ENCODE results near the gene RTP3. TPM values are rescaled to one million over a fixed set of nuclear protein-coding genes. Genes with fewer than 3 reads are reported as not detected.

RTP3 gene
- polyA plus RNA-seq, 1 donor from 2014 or later = not detected

GRCh38 chr3:46509661-46510187 is 11.9 kb downstream of the RTP3 start:
- Histone ChIP-seq H3K9me2 (ENCODE audit: insufficient read depth, low read length) (no peaks in the 10 kb centered on the region), H3K27ac (ENCODE audit: low read length) (no peak overlapping the region), H3K36me3 (ENCODE audit: insufficient read depth, low read length) (no peaks in the 10 kb centered on the region), H3K4me2 (ENCODE audit: low read length) (no peak overlapping the region), H3K79me2 (replicated peaks; ENCODE audit: insufficient read depth, low read length) (no peaks in the 10 kb centered on the region), H3F3A (ENCODE audit: insufficient read depth, low read length, poor library complexity, severe bottlenecking) (no peaks in the 10 kb centered on the region), H3K9ac (ENCODE audit: low read length) (no peak overlapping the region), H3K27me3 (ENCODE audit: insufficient read depth, low read depth, low read length) (no peaks in the 10 kb centered on the region), H3K4me3 (ENCODE audit: low read length) (no peak overlapping the region), H4K20me1 (ENCODE audit: insufficient read depth) (no peaks in the 10 kb centered on the region), H3K9me3 (ENCODE audit: low read length) (no peaks in the 10 kb centered on the region), H2AFZ (ENCODE audit: low read depth, low read length) (no peak overlapping the region)
- TF ChIP-seq RAD21 (conservative IDR thresholded peaks at IDR 0.05) (no peak), TAF1 (IDR thresholded peaks at IDR 0.05; ENCODE audit: low read depth) (no peak), EZH2 (IDR thresholded peaks at IDR 0.05; ENCODE audit: borderline replicate concordance, insufficient read depth, low read length, poor library complexity, severe bottlenecking) (no peak), EP300 (conservative IDR thresholded peaks at IDR 0.05; ENCODE audit: poor library complexity, severe bottlenecking) (no peak), REST (IDR thresholded peaks at IDR 0.05; ENCODE audit: borderline replicate concordance) (no peak), MXI1 (conservative IDR thresholded peaks at IDR 0.05; ENCODE audit: poor library complexity, severe bottlenecking) (no peak), SMC3 (conservative IDR thresholded peaks at IDR 0.05; ENCODE audit: poor library complexity) (no peak), POLR2AphosphoS5 (IDR thresholded peaks at IDR 0.05) (no peak)
- TF ChIP-seq, protein P1, sequence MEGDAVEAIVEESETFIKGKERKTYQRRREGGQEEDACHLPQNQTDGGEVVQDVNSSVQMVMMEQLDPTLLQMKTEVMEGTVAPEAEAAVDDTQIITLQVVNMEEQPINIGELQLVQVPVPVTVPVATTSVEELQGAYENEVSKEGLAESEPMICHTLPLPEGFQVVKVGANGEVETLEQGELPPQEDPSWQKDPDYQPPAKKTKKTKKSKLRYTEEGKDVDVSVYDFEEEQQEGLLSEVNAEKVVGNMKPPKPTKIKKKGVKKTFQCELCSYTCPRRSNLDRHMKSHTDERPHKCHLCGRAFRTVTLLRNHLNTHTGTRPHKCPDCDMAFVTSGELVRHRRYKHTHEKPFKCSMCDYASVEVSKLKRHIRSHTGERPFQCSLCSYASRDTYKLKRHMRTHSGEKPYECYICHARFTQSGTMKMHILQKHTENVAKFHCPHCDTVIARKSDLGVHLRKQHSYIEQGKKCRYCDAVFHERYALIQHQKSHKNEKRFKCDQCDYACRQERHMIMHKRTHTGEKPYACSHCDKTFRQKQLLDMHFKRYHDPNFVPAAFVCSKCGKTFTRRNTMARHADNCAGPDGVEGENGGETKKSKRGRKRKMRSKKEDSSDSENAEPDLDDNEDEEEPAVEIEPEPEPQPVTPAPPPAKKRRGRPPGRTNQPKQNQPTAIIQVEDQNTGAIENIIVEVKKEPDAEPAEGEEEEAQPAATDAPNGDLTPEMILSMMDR (IDR thresholded peaks at IDR 0.05; ENCODE audit: poor library complexity, severe bottlenecking) = no peak

DNA sequence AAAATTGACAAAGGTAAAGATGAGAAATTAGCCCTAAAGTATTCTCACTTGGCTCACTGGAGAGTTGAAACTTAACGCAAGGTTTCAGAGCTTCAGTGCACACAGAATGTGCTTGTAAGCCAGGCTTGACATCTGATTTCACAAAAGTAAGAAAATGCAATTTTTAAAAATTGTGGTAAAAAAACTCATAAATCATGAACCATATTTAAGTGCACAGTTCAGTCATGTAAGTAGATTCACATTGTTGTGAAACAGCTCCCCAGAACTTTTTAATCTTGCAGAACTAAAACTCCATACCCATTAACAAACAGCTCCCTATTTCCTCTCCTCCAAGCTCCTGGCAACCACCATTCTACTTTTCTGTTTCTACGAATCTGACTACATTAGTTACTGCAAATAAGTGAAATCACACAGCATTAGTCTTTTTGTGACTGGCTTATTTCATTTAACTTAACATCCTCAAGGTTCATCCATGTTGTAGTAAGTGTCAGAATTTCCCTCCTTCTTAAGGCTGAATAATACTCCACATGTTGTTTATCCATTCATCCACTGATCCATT is 14.5 kb downstream of the RTP3 start:
- no peaks in the 10 kb centered on the region for H3F3A ChIP-seq (ENCODE audit: insufficient read depth, low read length, poor library complexity, severe bottlenecking)
- no peak overlapping the region for H3K27ac ChIP-seq (ENCODE audit: low read length)
- H3K9me2 ChIP-seq (ENCODE audit: insufficient read depth, low read length) = no peaks in the 10 kb centered on the region
- no peaks in the 10 kb centered on the region for H4K20me1 ChIP-seq (ENCODE audit: insufficient read depth)
- H3K27me3 ChIP-seq (ENCODE audit: insufficient read depth, low read depth, low read length) = no peaks in the 10 kb centered on the region
- no peaks in the 10 kb centered on the region for H3K9me3 ChIP-seq (ENCODE audit: low read length)
- no peaks in the 10 kb centered on the region for H3K36me3 ChIP-seq (ENCODE audit: insufficient read depth, low read length)
- no peak overlapping the region for H3K4me3 ChIP-seq (ENCODE audit: low read length)
- no peak overlapping the region for H3K9ac ChIP-seq (ENCODE audit: low read length)
- no peak overlapping the region for H3K4me2 ChIP-seq (ENCODE audit: low read length)
- H2AFZ ChIP-seq (ENCODE audit: low read depth, low read length) = no peak overlapping the region
- no peaks in the 10 kb centered on the region for H3K79me2 ChIP-seq (replicated peaks; ENCODE audit: insufficient read depth, low read length)
- TF ChIP-seq TAF1 (IDR thresholded peaks at IDR 0.05; ENCODE audit: low read depth) (no peak), MXI1 (conservative IDR thresholded peaks at IDR 0.05; ENCODE audit: poor library complexity, severe bottlenecking) (no peak), EZH2 (IDR thresholded peaks at IDR 0.05; ENCODE audit: borderline replicate concordance, insufficient read depth, low read length, poor library complexity, severe bottlenecking) (no peak), SMC3 (conservative IDR thresholded peaks at IDR 0.05; ENCODE audit: poor library complexity) (no peak), POLR2AphosphoS5 (IDR thresholded peaks at IDR 0.05) (no peak), EP300 (conservative IDR thresholded peaks at IDR 0.05; ENCODE audit: poor library complexity, severe bottlenecking) (no peak), RAD21 (conservative IDR thresholded peaks at IDR 0.05) (no peak)
- TF ChIP-seq, protein P1 (IDR thresholded peaks at IDR 0.05; ENCODE audit: poor library complexity, severe bottlenecking) = no peak

All from neural cell (in vitro differentiated cells).